ES-I3 (cell line): Measurements from ENCODE around the gene A1CF.
"Not testable (repeated sequence)": the region's sequence is repeated elsewhere in the genome, so short reads cannot be mapped to it uniquely, and the experiment has no call there.

Source experiments
- H3K36me3 ChIP-seq: 2 replicates; pipeline ENCODE4 v1.6.1; 2013; ENCODE audit warnings: mild to moderate bottlenecking, low read length, control low read depth, moderate library complexity; ENCODE audit not compliant: insufficient read depth
- H3K4me1 ChIP-seq: 2 replicates; pipeline ENCODE4 v1.6.1; 2013; ENCODE audit warnings: mild to moderate bottlenecking, control low read depth, low read length; ENCODE audit not compliant: insufficient read depth
- H3K9ac ChIP-seq: 2 replicates; pipeline ENCODE4 v1.6.1; 2013; ENCODE audit warnings: low read depth, mild to moderate bottlenecking, low read length, moderate library complexity
- H3K9me3 ChIP-seq: 2 replicates; pipeline ENCODE4 v1.6.1; 2013; ENCODE audit warnings: mild to moderate bottlenecking, low read length, moderate library complexity; ENCODE audit not compliant: control insufficient read depth, insufficient read depth

A1CF gene

GRCh38 chr10:50788951-50789945 lies 96.2 kb downstream of the A1CF start:
- H3K9me3 ChIP-seq = no peaks in the 10 kb centered on the region
- H3K4me1 ChIP-seq = peaks cover 5% of the 10 kb centered on the region
- H3K36me3 ChIP-seq = no peaks in the 10 kb centered on the region
- no peak overlapping the region for H3K9ac ChIP-seq

DNA sequence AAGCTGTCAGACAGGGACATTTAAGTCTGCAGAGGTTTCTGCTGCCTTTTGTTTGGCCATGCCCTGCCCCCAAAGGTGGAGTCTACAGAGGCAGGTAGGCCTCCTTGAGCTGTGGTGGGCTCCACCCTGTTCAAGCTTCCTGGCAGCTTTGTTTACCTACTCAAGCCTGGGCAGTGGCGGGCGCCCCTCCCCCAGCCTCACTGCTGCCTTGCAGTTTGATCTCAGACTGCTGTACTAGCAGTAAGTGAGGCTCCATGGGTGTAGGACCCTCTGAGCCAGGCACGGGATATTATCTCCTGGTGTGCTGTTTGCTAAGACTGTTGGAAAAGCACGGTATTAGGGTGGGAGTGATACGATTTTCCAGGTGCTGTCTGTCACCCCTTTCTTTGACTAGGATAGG lies 97.5 kb downstream of the A1CF start:
- H3K4me1 ChIP-seq, H3K9ac ChIP-seq, H3K9me3 ChIP-seq, H3K36me3 ChIP-seq: not testable (repeated sequence)

DNA sequence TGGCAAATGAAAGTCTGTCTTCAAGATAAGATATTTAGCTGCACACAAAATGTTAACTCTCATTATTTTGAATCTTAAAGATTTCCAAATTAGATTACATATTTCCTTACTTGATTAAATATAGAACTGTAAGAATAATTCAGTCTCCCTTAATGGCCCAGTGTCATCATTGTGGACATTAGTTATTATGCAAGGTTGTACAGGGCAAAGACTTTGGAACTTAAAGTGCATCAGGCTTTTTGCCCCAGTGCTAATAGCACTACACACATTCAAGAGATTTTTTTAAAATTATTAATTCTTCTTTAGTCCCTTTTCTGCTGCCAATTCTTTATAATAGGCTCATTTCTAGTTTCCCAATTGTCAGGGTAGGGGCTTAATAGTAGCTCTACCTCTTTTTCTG lies 103.4 kb downstream of the A1CF start:
- H3K9ac ChIP-seq, H3K9me3 ChIP-seq, H3K36me3 ChIP-seq, H3K4me1 ChIP-seq: not testable (repeated sequence)

- not testable (repeated sequence) for H3K9ac ChIP-seq, H3K9me3 ChIP-seq, H3K4me1 ChIP-seq, H3K36me3 ChIP-seq
These were observed 105.4 kb downstream of the A1CF start for GRCh38 chr10:50780036-50780435.

- not testable (repeated sequence) for H3K36me3 ChIP-seq, H3K4me1 ChIP-seq, H3K9ac ChIP-seq, H3K9me3 ChIP-seq
These were observed 110.6 kb downstream of the A1CF start for GRCh38 chr10:50774868-50775267.

GRCh38 chr10:50772042-50772441 lies 113.4 kb downstream of the A1CF start:
- not testable (repeated sequence) for H3K9ac ChIP-seq, H3K4me1 ChIP-seq, H3K36me3 ChIP-seq, H3K9me3 ChIP-seq

DNA sequence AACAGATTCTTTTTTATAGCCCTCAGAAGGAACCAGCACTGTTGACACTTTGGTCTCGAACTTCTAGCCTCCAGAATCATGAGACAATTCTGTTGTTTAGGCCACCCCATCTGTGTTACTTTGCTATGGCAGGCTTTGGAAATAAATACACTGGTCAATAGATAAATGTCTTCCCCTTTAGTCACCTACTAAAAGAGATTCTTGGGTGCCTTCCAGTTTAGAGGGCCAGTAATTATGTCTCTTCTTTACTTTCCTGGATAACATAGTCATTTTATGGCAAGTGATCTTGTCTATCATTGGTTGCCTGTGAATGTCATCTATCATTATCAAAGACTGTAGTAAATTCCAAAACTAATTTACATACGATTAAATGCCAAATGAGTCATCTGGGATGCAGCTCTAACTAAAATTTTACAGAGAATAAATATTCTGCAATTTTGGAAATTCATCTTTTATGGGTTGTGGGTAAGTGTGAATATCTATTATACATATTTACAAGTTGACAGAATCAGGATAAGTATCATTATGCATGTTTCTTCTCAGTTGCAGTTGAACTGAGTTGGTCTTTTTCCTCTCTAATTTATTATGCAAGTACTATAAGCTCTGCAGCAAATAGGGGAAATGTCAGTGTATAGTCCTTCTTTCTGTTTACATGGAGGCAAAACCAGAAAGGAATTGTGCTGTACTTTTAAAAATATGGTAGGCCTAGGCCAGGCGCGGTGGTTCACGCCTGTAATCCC lies 118.5 kb downstream of the A1CF start:
- not testable (repeated sequence) for H3K9ac ChIP-seq, H3K36me3 ChIP-seq, H3K4me1 ChIP-seq, H3K9me3 ChIP-seq
